Stimulated activated CD8-positive, alpha-beta memory T cell treated with anti-CD3 and anti-CD28 coated beads, Interleukin-4, amount 100 ng/mL, for 1 hour (primary cell): ENCODE results near the gene SPOCD1.
"Not testable (repeated sequence)": the region's sequence is repeated elsewhere in the genome, so short reads cannot be mapped to it uniquely, and the experiment has no call there.

Experiments used
- DNase-seq, 2 donors: peaks; one replicate each; pipeline ENCODE4 v3.0.0-alpha.2; 2020; ENCODE audit warnings: low read depth in 2 of 2, low spot score in 1 of 2

SPOCD1 gene

DNA sequence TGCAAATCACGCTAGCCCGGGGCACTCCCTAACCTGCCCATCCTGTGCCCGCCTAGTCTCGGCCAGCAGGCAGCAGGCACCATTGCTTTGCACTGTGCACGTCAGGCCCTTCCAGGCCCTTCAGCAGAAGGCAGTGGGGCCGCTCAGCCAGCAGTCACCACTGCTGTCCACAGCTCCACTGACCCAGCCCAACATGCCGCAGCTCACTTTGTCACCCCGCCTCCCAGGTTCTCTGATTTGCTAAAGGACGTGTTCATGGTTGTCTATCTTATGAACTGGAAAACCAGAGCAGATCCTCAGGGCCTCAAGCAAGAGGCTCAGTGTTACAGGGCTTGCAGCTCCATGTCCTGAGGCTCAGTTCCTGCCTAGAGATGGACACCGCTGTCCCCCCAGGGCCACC, 14.2 kb upstream of the SPOCD1 start:
- DNase-seq = no peak

DNA sequence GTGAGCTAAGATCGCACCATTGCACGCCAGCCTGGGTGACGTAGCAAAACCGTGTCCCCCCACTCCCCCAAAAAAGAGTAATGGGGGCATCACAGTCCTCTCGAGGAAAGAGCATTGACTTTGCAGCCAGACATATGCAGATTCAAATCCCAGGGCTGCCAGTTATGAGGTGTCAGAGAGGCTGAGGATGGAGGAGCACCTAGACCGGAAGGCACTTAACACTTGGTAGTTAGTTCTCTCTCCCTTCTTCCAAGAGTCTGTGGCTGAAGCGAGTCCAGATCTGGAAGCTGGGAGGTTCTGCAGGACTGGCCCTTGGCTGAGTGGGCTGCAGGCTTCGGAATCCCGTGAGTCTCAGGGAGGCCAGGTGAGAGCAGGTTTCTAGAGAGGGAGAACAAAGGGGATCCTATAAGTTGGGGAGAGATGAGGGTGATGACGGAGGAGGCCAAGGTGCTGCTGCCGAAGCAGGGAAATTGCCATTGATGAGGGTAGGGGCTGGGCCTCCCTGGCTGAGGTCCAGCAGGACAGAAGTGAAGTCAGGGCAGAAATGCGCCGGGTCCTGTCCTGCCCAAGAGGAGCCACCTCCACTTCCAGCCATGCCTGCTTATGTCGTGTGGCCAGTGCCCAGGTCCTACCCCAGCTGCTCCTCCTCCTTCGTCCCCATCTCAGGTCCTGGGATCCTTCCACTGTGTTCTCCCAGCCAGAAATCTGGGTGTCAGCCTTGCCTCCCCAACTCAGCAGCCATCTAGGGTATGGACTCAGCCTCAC, 13.3 kb upstream of the SPOCD1 start:
- no peak for DNase-seq

DNA sequence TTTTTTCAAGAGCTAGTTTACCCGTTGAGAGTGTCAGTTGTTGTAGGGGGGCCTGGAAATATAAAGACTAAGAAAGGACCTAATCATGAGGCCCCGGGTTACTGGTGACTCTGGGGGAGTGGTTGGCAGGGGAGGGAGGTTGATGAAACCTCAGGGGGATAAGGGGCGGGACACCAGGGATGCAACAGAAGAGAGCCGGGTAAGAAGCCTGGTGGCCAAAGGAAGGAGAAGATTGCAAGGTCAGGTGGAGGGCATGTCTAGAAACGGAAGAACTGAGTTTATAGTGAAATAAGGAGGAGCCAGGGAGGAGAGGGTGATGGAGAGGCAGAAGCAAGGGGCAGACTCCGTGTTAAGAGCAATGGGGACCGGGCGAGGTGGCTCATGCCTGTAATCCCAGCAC, 12.5 kb upstream of the SPOCD1 start:
- DNase-seq = no peak

DNA sequence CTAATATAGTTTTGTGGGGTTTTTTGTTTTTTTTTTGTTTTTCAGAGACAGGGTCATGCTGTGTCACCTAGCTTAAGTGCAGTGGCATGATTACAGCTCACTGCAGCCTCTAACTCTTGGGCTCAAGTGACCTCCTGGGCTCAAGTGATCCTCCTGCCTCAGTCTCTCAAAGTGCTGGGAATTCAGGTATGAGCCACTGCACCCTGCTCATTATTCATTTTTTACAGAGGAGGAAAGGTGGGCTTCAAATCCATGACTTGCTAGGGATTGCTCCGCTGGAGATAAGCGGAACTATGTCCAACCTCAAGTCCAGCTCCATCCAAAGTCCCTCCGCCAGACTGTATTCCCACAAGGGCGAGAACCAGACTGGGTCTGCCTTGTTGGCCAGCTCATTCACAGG, 8.0 kb upstream of the SPOCD1 start:
- DNase-seq = no peak

DNA sequence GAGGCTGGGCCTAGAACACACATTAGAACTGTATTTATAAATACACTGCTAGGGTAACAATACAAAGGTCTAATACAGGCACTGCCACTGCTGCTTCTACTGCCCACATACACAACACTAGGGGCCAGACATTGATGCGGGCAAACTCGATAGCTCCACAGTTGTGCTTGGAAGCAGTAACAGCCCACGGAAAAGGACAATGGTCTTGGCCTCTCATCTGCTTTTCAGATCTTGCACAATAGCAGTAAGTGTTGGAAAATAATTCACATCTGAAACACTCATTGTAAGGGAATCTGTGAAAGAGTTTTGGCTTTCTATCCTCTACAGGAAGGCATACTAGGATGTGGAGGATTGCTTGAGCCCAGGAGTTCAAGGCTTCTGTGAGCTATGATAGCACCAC, 6.9 kb upstream of the SPOCD1 start:
- no peak for DNase-seq

DNA sequence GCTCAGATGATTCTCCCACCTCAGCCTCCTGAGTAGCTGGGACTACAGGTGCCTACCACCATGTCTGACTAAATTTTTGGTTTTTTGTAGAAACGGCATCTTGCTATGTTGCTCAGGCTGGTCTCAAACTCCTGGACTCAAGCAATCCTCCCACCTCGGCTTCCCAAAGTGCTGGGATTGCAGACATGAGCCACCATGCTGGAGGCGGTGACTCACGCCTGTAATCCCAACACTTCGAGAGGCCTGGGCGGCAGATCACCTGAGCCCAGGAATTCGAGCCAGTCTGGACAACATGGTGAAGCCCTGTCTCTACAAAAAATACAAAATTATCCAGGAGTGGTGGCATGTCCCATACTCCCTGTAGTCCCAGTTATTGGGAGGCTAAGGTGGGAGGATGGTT, 4.4 kb upstream of the SPOCD1 start:
- not testable (repeated sequence) for DNase-seq

DNA sequence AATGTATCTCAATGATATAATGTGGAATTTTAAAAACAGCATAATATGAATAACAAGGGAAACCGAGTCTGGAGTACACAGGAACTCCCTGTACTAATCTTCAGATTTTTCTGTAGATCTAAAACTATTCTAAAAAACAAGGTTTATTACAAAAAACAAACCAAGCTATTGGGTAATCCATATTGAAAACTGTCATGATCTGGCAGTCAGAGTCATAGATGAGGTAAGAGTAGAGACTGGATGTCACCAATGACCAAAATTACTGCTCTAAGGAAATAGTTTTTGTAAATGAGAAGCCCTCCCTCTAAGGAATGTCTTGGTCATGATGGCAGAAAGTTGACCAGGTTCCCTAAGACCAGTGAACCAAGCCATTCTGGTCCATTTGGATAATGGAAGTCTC, 2.4 kb upstream of the SPOCD1 start:
- no peak for DNase-seq

DNA sequence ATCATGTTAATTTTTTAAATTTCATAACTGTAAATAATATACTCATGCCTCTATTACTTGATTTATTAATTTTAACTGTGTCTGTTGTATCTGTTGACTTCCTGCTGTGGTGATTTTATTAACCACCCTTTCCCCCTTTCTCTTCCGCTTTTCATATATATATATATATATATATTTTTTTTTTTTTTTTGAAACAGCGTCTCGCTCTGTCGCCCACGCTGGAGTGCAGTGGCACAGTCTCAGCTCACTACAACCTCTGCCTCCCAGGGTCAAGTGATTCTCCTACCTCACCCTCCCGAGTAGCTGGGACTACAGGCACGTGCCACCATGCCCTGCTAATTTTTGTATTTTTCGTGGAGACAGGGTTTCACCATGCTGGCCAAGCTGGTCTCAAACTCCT, 1.1 kb upstream of the SPOCD1 start:
- not testable (repeated sequence) for DNase-seq

DNA sequence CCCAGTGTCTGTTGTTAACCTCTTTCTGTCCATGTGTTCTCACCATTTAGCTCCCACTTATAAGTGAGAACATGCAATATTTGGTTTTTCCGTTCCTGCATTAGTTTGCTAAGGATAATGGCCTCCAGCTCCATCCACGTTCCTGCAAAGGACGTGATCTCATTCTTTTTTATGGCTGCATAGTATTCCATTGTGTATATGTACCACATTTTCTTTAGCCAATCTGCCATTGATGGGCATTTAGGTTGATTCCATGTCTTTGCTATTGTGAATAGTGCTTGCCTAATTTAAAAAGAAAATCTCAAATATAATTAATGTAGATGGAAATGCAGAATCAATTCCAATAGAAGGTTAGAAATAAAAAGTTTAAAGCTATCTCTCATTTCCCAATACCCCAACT, 679 bp upstream of the SPOCD1 start:
- DNase-seq = not testable (repeated sequence)

DNA sequence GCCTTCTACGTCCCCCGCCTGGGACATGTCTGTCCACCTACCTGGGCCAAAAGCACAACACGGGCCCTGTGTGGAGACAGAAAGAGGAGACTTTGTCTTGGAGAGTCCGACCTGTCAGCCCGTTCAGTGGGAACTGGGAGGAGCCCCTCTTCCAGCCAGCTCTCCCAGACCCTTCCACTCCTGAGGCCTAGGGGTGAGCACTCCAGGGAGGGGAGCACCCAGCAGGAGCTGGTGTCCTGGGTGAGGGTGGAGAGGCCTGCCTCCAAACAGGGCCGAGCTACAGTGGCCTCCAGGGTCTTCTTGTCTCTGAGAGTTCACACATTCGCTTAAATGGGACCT, 546 bp downstream of the SPOCD1 start:
- DNase-seq = no peak

DNA sequence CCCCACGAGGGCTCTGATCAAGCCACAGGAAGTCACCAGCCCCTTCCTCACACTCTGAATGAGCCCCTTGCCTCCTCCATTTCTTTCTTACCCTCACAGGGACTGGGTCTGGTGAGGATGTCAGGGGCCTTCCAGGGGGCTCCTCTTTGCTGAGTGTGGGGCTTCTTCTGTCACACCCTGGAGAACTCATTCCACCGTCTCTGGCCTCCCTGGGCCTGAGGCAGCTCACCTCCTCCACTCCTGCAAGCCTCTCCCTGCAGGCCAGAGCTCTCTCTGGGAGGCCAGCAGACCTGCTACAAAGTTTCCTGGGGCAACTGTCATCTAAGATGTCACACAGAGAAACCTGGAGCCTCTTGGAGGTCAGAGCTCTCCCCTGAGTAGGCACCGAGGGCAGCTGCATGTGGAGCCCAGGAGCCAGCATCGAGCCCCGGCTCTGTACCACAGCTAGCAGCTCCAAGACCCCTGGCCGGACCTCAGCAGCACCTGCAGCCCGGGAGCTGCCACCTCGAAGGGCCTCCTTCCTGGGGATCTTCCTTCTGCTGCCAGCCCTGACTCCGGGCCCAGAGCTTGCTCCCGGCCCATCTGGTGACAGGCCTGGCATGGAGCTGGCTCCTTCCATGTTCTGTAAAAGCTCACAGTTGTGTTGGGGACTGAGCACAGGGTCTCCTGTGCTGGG, 1.1 kb downstream of the SPOCD1 start:
- DNase-seq = no peak

DNA sequence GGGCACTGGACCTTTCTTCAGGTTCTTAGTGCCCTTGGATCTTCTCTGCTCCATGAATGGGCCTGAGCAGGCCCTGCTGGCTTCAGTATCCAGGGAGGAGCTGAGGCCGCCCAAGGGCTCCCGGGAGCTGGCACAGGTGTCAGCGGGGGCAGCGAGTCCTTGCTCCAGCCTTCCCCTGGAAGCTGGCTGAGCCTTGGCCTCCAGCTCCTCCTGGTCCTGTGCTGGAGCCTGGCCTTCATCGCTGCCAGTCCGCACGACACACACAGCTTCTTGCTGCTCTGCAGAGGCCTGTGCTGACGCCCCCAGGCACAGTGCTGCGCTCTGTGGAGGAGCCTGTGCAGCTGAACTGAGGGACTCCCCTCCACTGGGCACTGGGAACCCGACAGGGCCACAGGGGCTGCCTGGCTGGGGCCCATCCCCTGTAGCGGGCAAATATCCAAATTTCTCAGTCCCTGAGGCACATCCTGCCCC, 1.7 kb downstream of the SPOCD1 start:
- no peak for DNase-seq

DNA sequence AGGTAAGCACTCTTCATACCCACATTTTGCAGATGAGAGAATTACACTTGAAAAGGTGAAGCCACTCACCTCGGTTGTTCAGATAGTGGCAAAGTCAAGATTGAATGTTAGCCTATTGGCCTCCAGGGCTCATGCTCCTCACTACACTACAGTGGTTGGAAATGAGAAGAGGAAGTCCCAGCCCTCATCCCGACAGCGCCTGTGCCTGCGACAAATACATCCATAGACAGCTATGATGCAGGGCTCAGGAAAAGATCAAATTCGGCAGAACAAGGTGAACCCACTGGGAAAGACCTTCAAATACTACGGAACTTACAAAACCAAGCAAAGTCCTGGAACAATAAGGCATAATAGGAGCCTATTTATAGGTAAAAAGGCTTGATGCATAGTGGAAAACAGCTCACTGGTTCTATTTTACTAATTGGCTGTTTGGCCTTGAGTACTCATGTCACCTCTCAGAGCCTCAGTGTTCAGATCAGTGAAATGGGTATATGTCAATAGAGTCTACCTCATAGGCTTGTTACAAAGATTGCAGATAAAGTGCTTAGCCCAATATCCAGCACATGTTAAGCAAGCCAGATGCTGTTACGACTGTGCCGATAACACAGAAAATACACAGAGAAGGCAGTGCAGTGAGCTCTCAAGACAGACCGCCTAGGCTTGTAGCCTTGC, 3.5 kb downstream of the SPOCD1 start:
- DNase-seq = no peak

DNA sequence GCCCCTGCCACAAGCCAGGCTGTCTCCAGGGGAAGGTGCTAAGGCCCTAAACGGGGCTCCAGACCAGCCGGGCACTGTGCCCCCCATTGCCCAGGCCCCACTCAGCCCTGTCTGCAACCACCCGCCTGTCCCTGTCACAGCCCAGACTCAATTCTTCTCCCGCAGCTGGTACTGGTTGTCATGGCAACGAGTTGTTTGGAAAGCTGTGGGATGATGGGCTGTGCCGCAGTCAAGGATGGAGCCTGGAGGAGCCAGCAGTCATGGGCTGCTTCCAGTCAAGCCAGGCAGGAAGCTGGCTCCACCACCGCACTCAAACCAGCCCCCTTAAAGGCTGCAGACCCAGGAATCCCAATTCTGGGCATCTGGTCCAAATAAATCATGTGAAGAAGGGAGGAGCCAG, 4.2 kb downstream of the SPOCD1 start:
- DNase-seq = no peak

DNA sequence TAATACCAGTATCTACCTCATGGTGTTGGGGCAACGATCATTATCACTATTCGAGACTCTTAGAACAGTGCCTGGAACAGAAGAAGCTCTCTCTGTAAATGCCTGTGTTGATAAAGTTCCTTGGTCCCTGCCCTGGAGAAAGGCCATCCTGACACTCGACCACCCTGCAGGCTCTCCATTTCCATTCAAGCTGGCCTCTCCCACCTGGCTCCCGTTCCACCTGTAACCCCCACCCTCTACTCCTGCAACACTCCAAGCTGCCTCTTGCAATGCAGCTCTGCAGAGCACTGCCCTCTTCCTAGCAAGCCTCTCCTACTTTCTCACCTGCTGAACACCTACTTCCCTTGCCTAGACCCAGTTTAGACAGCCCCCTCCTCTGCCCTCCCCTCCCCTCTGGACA, 6.1 kb downstream of the SPOCD1 start:
- DNase-seq = no peak

DNA sequence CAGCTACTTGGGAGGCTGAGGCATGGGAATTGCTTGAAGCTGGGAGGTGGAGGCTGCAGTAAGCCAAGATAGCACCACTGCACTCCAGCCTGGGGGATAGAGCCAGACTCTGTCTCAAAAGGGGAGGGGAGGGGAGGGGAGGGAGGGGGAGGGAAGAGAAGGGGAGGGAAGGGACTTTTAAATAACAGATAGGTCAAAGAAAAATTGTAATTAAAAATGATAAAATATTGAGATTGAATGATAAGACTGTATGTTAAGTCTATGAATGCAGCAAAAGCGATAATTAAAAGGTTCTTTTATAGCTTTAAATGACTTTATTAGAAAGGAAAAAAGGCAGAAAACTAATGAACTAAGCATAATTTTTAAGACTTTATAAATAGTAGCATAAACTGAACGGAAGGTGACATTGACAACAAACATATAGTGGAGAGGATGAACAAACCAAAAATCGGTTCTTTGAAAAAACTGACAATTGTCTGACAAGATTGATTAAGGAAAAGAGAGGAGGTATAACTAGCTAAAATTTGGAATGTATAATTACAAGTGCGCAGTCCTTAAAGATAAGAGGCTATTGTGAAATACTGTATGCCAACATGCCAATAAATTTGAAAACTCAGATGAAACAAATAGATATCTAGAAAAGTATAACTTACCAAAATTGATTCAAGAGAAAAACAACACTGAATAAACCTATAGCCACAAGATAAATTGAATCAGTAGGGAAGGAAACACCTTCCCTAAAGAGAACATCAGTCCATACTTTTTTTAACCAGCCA, 8.4 kb downstream of the SPOCD1 start:
- DNase-seq = no peak

DNA sequence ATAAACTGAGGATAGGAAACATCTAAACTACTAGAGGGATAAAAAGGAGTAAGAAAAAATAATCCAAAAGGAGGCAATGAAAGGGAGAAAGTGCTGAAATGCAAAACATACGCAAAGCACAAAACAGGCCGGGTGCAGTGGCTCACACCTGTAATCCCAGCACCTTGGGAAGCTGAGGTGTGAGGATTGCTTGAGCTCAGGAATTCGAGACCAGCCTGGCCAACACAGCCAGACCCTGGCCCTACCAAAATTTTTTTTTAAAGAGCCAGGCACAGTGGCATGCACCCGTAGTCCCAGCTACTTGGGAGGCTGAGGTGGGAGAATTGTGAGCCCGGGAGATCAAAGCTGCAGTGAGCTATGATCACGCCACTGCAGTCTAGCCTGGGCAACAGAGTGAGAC, 10.5 kb downstream of the SPOCD1 start:
- no peak for DNase-seq

DNA sequence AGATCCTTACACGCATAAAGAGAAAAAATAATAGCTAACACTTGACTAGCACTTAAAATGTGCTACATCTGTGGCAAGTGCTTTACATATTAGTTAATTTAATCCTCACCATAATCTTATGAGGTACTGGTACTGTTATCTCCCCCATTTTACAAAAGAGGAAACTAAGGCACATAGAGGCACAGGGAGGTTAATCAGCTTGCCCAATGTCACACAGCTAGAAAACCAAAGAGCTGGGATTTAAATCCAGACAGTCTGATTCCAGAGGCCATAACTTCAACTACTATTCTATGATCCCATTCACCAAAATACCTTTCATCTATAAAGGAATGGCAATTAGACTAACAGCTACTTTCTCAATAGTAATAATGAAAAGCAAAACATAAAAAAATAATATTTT, 11.7 kb downstream of the SPOCD1 start:
- no peak for DNase-seq

DNA sequence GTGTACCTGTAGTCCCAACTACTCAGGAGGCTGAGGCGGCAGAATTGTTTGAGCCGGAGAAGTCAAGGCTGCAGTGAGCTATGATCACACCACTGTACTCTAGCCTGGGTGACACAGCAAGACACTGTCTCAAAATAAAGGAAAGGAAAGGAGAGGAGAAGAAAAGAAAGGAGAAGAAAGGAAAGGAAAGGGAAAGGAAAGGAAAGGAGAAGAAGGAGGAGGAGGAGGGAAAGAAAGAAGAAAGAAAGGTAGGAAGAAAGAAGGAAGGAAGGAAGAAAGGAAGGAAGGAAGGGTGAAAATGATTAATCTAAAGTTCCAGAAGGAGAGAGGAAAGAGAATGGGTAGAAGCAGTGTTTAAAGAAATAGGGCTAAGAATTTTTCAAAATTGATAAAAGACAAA, 12.2 kb downstream of the SPOCD1 start:
- no peak for DNase-seq

DNA sequence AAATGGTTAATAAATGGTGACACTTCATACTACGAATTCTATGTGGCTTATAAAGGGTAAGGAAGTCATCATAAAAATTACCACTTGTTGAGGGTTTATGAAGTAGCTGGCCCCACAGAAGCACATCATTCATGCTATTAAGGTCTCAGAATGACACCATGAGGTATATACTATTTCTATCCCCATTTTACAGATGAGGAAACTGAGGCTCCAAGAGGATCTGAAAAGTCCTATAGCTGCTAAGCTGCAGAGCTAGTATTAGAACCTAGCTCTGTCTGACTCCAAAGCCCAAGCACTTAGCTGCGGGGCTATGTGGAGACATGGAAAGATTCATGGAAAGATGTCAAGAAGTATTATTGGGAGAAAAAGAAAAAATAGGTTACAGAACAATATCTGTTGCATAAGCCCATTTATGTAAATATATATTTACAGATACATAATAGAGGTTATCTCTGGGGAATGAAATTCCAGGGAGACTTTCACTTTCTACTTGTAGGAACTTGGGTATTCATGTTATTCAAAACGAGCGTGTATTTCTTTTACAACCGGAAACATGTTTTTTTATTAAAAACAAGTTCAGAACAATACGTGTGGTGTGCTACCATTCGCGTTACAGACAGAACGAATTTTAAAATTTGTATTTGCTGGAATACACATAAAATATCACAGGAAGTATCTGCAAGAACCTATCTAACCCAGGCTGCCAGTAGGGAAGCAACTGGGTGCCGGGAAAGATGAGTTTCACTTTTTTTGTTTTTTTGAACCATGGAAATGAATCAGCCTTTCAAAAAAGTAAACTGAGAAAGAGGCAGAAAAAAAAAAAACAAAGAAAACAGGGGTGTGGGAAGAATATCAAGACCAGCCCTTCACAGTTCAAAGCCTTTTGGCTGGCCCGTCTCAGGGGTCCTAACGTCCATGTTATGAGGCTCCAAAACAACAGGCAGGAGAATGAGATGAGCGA, 13.4 kb downstream of the SPOCD1 start:
- no peak for DNase-seq

DNA sequence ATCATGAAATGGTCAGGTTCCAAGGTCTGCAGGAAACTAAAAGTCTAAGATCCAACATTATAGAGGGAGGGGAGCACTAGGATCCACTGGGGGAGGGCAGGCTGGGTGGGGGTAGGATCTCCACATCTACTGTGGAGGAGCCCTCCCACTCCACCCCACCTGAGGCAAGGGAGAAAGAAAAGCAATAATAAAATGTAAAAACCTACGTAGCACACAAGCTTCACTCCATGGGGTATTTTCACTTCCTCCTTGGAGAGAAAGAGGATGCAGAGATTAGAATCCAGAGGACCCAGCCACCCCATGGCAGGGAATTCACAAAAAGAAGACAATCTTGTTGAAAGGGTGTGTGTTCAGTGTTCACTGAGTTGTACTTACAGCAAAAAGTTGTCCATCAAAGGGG, 14.4 kb downstream of the SPOCD1 start:
- DNase-seq = no peak
